Endodermal cell (in vitro differentiated cells): ENCODE results near the gene TRPV3. TPM values are rescaled to one million over a fixed set of nuclear protein-coding genes. Genes with fewer than 3 reads are reported as not detected.

Experiments
- DNase-seq: peaks from one replicate; pipeline ENCODE4 v3.0.0-alpha.2; 2017
- H3K27ac ChIP-seq: 2 replicates; pipeline ENCODE4 v1.5.1; 2013; ENCODE audit warnings: mild to moderate bottlenecking, low read depth, low read length, moderate library complexity
- H3K27me3 ChIP-seq: 2 replicates; pipeline ENCODE4 v1.6.1; 2013; ENCODE audit warnings: mild to moderate bottlenecking, low read length, moderate library complexity; ENCODE audit not compliant: insufficient read depth, control insufficient read depth, poor library complexity, severe bottlenecking
- H3K36me3 ChIP-seq: 2 replicates; pipeline ENCODE4 v1.7.0; 2013; ENCODE audit warnings: mild to moderate bottlenecking, low read length, moderate library complexity; ENCODE audit not compliant: control insufficient read depth, insufficient read depth
- H3K4me1 ChIP-seq: one replicate; pipeline ENCODE4 v1.7.0; 2013; ENCODE audit warnings: low read length; ENCODE audit not compliant: control insufficient read depth, insufficient read depth
- H3K4me3 ChIP-seq: 2 replicates; pipeline ENCODE4 v1.5.1; 2013; ENCODE audit warnings: mild to moderate bottlenecking, low read length, moderate library complexity
- H3K9ac ChIP-seq: 2 replicates; pipeline ENCODE4 v1.6.1; 2013; ENCODE audit warnings: mild to moderate bottlenecking, low read length, moderate library complexity; ENCODE audit not compliant: poor library complexity, severe bottlenecking; ENCODE audit errors: extremely low read depth
- H3K9me3 ChIP-seq: 2 replicates; pipeline ENCODE4 v1.6.1; 2013; ENCODE audit warnings: mild to moderate bottlenecking, low read length, moderate library complexity; ENCODE audit not compliant: control insufficient read depth
- H3K27ac Mint-ChIP-seq: 2 replicates; pipeline ENCODE4 v1.8.0; 2020; ENCODE audit warnings: mixed read lengths
- H3K27me3 Mint-ChIP-seq: 2 replicates; pipeline ENCODE4 v1.8.0; 2021; ENCODE audit warnings: mild to moderate bottlenecking, mixed read lengths; ENCODE audit not compliant: insufficient read depth
- H3K36me3 Mint-ChIP-seq: 2 replicates; pipeline ENCODE4 v1.8.0; 2020; ENCODE audit warnings: low read depth, mixed read lengths
- H3K4me1 Mint-ChIP-seq: 2 replicates; pipeline ENCODE4 v1.8.0; 2020; ENCODE audit warnings: mixed read lengths
- H3K4me3 Mint-ChIP-seq: 2 replicates; pipeline ENCODE4 v1.8.0; 2020; ENCODE audit warnings: mild to moderate bottlenecking, moderate library complexity, mixed read lengths
- H3K9me3 Mint-ChIP-seq: 2 replicates; pipeline ENCODE4 v1.8.0; 2020; ENCODE audit warnings: mild to moderate bottlenecking, mixed read lengths
- CTCF ChIP-seq: fragments of 200-600 bp; sonication (generic); conservative IDR thresholded peaks from 2 replicates; pipeline ENCODE4 v1.5.0; 2021; ENCODE audit warnings: antibody characterized with exemption, mild to moderate bottlenecking
- WGBS, 2 experiments: methylation state at CpG; one replicate each; pipeline versions ENCODE4 v1.1.5 to v1.1.7; 2013; ENCODE audit warnings: missing lambda C conversion rate in 2 of 2, mixed read lengths in 1 of 2; ENCODE audit not compliant: insufficient coverage in 1 of 2, insufficient read length in 1 of 2; 5-methylcytosine and 5-hydroxymethylcytosine counted together
- total RNA-seq, 2 donors: library from RNA; stranded (reverse); fragmentation: NEBNext Ultra II Directional in 1 of 2; extraction: Animal tissue kit (Norgen Biotek cat#: 25700) in 1 of 2; gene quantifications; 2 replicates in 1 of 2; 3 replicates in 1 of 2; pipeline ENCODE4 v1.2.1, GENCODE V29; 2021

TRPV3 gene
- total RNA-seq, 2 donors from 2014 or later: 6.2 to 11.3 TPM

- peaks cover 9% of the 10 kb centered on the region for H3K9me3 ChIP-seq
- Mint-ChIP-seq H3K36me3 (peaks cover 15% of the 10 kb centered on the region), H3K9me3 (peaks cover 29% of the 10 kb centered on the region), H3K4me1 (no peaks in the 10 kb centered on the region), H3K27ac (no peak overlapping the region), H3K27me3 (no peaks in the 10 kb centered on the region), H3K4me3 (no peak overlapping the region)
- no peak for TF ChIP-seq CTCF
- H3K27me3 ChIP-seq: no peaks in the 10 kb centered on the region
- no peak overlapping the region for H3K9ac ChIP-seq
- H3K27ac ChIP-seq: no peak overlapping the region
- H3K4me1 ChIP-seq: no peaks in the 10 kb centered on the region
- peaks cover under 1% of the 10 kb centered on the region for H3K36me3 ChIP-seq
- no peak overlapping the region for H3K4me3 ChIP-seq
- no peak for DNase-seq
- WGBS, 2 experiments: 94 to 95% methylated on average over 7 of the region's 7 CpGs
Observed at GRCh38 chr17:3505008-3505407, 52.6 kb downstream of the TRPV3 start.

- H3K4me3 Mint-ChIP-seq: no peak overlapping the region
- Histone ChIP-seq H3K27me3 (no peaks in the 10 kb centered on the region), H3K4me1 (no peaks in the 10 kb centered on the region), H3K4me3 (no peak overlapping the region), H3K27ac (no peak overlapping the region), H3K36me3 (no peaks in the 10 kb centered on the region), H3K9ac (no peak overlapping the region), H3K9me3 (peaks cover 9% of the 10 kb centered on the region)
- TF ChIP-seq CTCF: no peak
- no peaks in the 10 kb centered on the region for H3K4me1 Mint-ChIP-seq
- no peak for DNase-seq
- peaks cover 23% of the 10 kb centered on the region for H3K9me3 Mint-ChIP-seq
- no peak overlapping the region for H3K27ac Mint-ChIP-seq
- peaks cover 5% of the 10 kb centered on the region for H3K36me3 Mint-ChIP-seq
- WGBS, 2 experiments: 100% methylated on average over 1 of the region's 1 CpG
- H3K27me3 Mint-ChIP-seq: no peaks in the 10 kb centered on the region
Observed at GRCh38 chr17:3503285-3503684, 54.3 kb downstream of the TRPV3 start.

- Mint-ChIP-seq H3K4me1 (no peaks in the 10 kb centered on the region), H3K27me3 (peaks cover 3% of the 10 kb centered on the region), H3K4me3 (no peak overlapping the region), H3K9me3 (peaks cover 23% of the 10 kb centered on the region), H3K36me3 (peaks cover 5% of the 10 kb centered on the region), H3K27ac (no peak overlapping the region)
- 75 to 76% methylated on average over 4 to 5 of the region's 5 CpGs for WGBS, 2 experiments
- Histone ChIP-seq H3K9me3 (peaks cover 9% of the 10 kb centered on the region), H3K36me3 (no peaks in the 10 kb centered on the region), H3K4me1 (no peaks in the 10 kb centered on the region), H3K9ac (no peak overlapping the region), H3K27ac (no peak overlapping the region), H3K4me3 (no peak overlapping the region), H3K27me3 (no peaks in the 10 kb centered on the region)
- no peak for TF ChIP-seq CTCF
- DNase-seq: no peak
Observed at GRCh38 chr17:3502466-3502865, 55.1 kb downstream of the TRPV3 start.
